Spleen (tissue), 11 donors: ENCODE measurements around the gene TENM3. TPM values are rescaled to one million over a fixed set of nuclear protein-coding genes. Genes with fewer than 3 reads are reported as not detected.

Experiments used
- DNase-seq: peaks from one replicate; pipeline ENCODE4 v3.0.0-alpha.2; 2020
- H3K27ac ChIP-seq, 8 donors: fragments of 200-600 bp; sonication (generic) in 7 of 8; 1 replicate in 4 of 8; 2 replicates in 4 of 8; pipeline versions ENCODE4 v1.5.0 to v1.8.0; 2016 to 2021; ENCODE audit warnings: inconsistent platforms in 4 of 8, mild to moderate bottlenecking in 4 of 8, moderate library complexity in 1 of 8
- H3K27me3 ChIP-seq, 7 donors: fragments of 200-600 bp; sonication (generic) in 6 of 7; replicated peaks in 1 of 7; 1 replicate in 4 of 7; 2 replicates in 3 of 7; pipeline versions ENCODE4 v1.5.0 to v1.8.0; 2016 to 2021; ENCODE audit warnings: inconsistent platforms in 3 of 7, mild to moderate bottlenecking in 1 of 7
- H3K36me3 ChIP-seq, 6 donors: fragments of 200-600 bp; sonication (generic) in 5 of 6; 1 replicate in 4 of 6; 2 replicates in 2 of 6; pipeline versions ENCODE4 v1.5.0 to v1.8.0; 2016 to 2021; ENCODE audit warnings: inconsistent platforms in 2 of 6
- H3K4me1 ChIP-seq, 6 donors: fragments of 200-600 bp; sonication (generic) in 5 of 6; 1 replicate in 3 of 6; 2 replicates in 3 of 6; pipeline versions ENCODE4 v1.5.0 to v1.8.0; 2016 to 2021; ENCODE audit warnings: inconsistent platforms in 3 of 6
- H3K4me3 ChIP-seq, 8 donors: fragments of 200-600 bp; sonication (generic) in 7 of 8; 1 replicate in 4 of 8; 2 replicates in 4 of 8; pipeline versions ENCODE4 v1.5.0 to v1.8.0; 2016 to 2021; ENCODE audit warnings: inconsistent platforms in 4 of 8, mild to moderate bottlenecking in 4 of 8, moderate library complexity in 2 of 8
- H3K9me3 ChIP-seq, 8 donors: fragments of 200-600 bp; sonication (generic) in 7 of 8; 1 replicate in 4 of 8; 2 replicates in 4 of 8; pipeline versions ENCODE4 v1.5.0 to v1.8.0; 2016 to 2021; ENCODE audit warnings: inconsistent platforms in 4 of 8
- CTCF ChIP-seq, 11 experiments: fragments of 200-600 bp in 7 of 11; fragments of 450-650 bp in 4 of 11; sonication (generic) in 4 of 11; IDR thresholded peaks in 8 of 11; conservative IDR thresholded peaks in 3 of 11; 1 replicate in 7 of 11; 2 replicates in 4 of 11; pipeline versions ENCODE4 v1.4.0 to v1.8.0; 2016 to 2021; ENCODE audit warnings: antibody characterized with exemption in 11 of 11, inconsistent platforms in 4 of 11, mild to moderate bottlenecking in 1 of 11
- POLR2A ChIP-seq, 3 donors: fragments of 450-650 bp; IDR thresholded peaks; one replicate each; pipeline ENCODE4 v1.5.1; 2017; ENCODE audit warnings: antibody characterized with exemption in 3 of 3, mild to moderate bottlenecking in 1 of 3
- POLR2AphosphoS5 ChIP-seq, 3 donors: sonication (generic); formaldehyde crosslinking; IDR thresholded peaks; one replicate each; pipeline ENCODE4 v1.5.1; 2017; ENCODE audit warnings: antibody characterized with exemption in 3 of 3
- WGBS, 5 donors: extraction: QIAGEN DNeasy Blood & Tissue Kit in 3 of 5; methylation state at CpG; one replicate each; pipeline versions ENCODE4 v1.1.5 to v1.1.7; 2013 to 2018; 5-methylcytosine and 5-hydroxymethylcytosine counted together
- intact Hi-C: fragments of 100-400 bp; cut with DNase I; formaldehyde crosslinking; loops from one replicate; pipeline ENCODE4 v1.15.0; 2023; ENCODE audit warnings: low total_unique reads
- polyA plus RNA-seq, 3 donors: library from polyadenylated mRNA; stranded (reverse); fragments of 200-250 nt; gene quantifications; one replicate each; pipeline ENCODE4 v1.2.1, GENCODE V29; 2013
- total RNA-seq, 7 donors: library from RNA; depleted of rRNA in 3 of 7; stranded (reverse); fragments of >200 nt in 3 of 7; fragmentation: NEBNext Ultra II Directional in 4 of 7; extraction: Animal tissue kit (Norgen Biotek cat#: 25700) in 4 of 7; gene quantifications; one replicate each; pipeline versions ENCODE4 v1.1.0 to v1.2.1, GENCODE V29; 2016 to 2021
- donor health status: healthy with polysubstance abuse.
- donor health status: DM: no; HTN: no; CAD: no; lungs with moderate emphysema.
- donor health status: DM: no; HTN: no; CAD: no.
- donor health status: Bipolar disorder and iron deficiency.
- donor health status: healthy.
- donor health status: DM: no; HTN: no; CAD: no.
- donor health status: DM: yes; HTN: yes; CAD: no.

The TENM3 gene
- total and polyA plus RNA-seq, 10 donors, result 0.37 to 45.6 (median 17.7) TPM

DNA sequence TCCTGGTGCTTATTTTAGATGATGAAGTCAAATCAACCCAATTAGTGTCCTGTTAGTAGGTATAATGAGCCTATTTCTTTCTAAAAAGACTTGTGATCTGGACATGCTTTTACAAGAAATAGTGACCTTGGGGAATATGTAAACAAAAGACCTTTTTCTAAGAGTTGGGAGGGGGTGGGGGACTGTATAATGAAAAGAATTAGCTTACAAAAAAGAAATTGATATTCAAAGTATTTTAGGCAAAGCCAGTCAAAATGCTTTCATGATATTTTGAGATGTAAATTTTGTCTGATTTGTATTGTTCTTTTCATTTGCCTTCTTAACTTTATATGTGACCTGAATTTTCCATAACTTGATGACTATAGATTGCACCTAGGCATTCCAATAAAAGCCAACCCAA lies 559.4 kb downstream of the TENM3 start:
- no peak overlapping the region for H3K4me3 ChIP-seq
- peaks cover 0 to 11% (median 0%) of the 10 kb centered on the region in 8 donors for H3K9me3 ChIP-seq
- TF ChIP-seq CTCF (IDR thresholded peaks at IDR 0.05 in 8 of 11, conservative IDR thresholded peaks at IDR 0.05 in 3 of 11), result no peak
- no peak for TF ChIP-seq POLR2A (IDR thresholded peaks at IDR 0.05)
- no peak for TF ChIP-seq POLR2AphosphoS5 (IDR thresholded peaks at IDR 0.05)
- H3K27ac ChIP-seq, result no peak overlapping the region
- no peak for DNase-seq
- H3K36me3 ChIP-seq, result peaks cover 0 to 7% (median 0%) of the 10 kb centered on the region in 6 donors
- peaks cover 0 to 26% (median 0%) of the 10 kb centered on the region in 7 donors for H3K27me3 ChIP-seq
- intact Hi-C loops, result loop anchor here (10.0 kb wide), 2 partner anchors 122 to 328 kb away; no protein-coding TSS in a partner anchor
- peaks cover 0 to 15% (median 13%) of the 10 kb centered on the region in 6 donors for H3K4me1 ChIP-seq

GRCh38 chr4:182803235-182803634 lies 560.0 kb downstream of the TENM3 start:
- intact Hi-C loops, result loop anchor here (10.0 kb wide), 2 partner anchors 122 to 328 kb away; no protein-coding TSS in a partner anchor
- TF ChIP-seq CTCF (IDR thresholded peaks at IDR 0.05 in 8 of 11, conservative IDR thresholded peaks at IDR 0.05 in 3 of 11), result no peak
- no peak for TF ChIP-seq POLR2AphosphoS5 (IDR thresholded peaks at IDR 0.05)
- Histone ChIP-seq H3K9me3 (peaks cover 0 to 11% (median 0%) of the 10 kb centered on the region in 8 donors), H3K27me3 (peaks cover 0 to 25% (median 0%) of the 10 kb centered on the region in 7 donors), H3K4me1 (peaks cover 0 to 15% (median 13%) of the 10 kb centered on the region in 6 donors), H3K4me3 (no peak overlapping the region), H3K36me3 (peaks cover 0 to 7% (median 0%) of the 10 kb centered on the region in 6 donors), H3K27ac (no peak overlapping the region)
- no peak for DNase-seq
- WGBS, 5 donors, result 68 to 86% (median 77%) methylated on average over 6 of the region's 6 CpGs

- TF ChIP-seq POLR2AphosphoS5 (IDR thresholded peaks at IDR 0.05) (no peak), POLR2A (IDR thresholded peaks at IDR 0.05) (no peak), CTCF (IDR thresholded peaks at IDR 0.05 in 8 of 11, conservative IDR thresholded peaks at IDR 0.05 in 3 of 11) (no peak)
- no peak overlapping the region for H3K4me3 ChIP-seq
- H3K27me3 ChIP-seq, result peaks cover 0 to 22% (median 0%) of the 10 kb centered on the region in 7 donors
- H3K36me3 ChIP-seq, result peaks cover 0 to 7% (median 0%) of the 10 kb centered on the region in 6 donors
- 85 to 96% (median 92%) methylated on average over 7 to 8 of the region's 8 CpGs for WGBS, 5 donors
- H3K9me3 ChIP-seq, result peaks cover 0 to 16% (median 0%) of the 10 kb centered on the region in 8 donors
- intact Hi-C loops, result loop anchor here (10.0 kb wide), 2 partner anchors 121 to 329 kb away; no protein-coding TSS in a partner anchor
- peaks cover 0 to 20% (median 14%) of the 10 kb centered on the region in 6 donors for H3K4me1 ChIP-seq
- no peak overlapping the region for H3K27ac ChIP-seq
- no peak for DNase-seq
These were observed 560.9 kb downstream of the TENM3 start for GRCh38 chr4:182804131-182804530.

DNA sequence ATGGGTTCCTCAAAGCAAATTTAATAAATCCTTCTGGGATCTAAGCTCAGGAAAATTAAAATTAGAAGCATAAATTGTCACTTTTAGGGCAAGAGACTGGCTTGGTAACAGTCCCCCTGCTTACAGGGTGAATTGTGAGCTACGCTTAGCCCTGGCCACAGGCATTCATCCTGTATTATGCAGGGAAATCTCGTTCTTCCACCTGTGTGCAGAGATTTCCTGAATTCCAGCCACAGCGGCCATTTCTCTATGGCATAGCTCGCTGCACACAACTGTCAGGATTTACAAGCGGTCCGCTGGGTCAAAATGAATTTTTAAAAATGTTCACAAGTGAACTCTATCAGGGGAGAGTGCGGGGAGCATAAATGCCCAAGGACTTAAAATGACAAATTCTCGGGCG lies 562.1 kb downstream of the TENM3 start:
- H3K27ac ChIP-seq, result no peak overlapping the region
- peaks cover 0 to 22% (median 0%) of the 10 kb centered on the region in 7 donors for H3K27me3 ChIP-seq
- H3K9me3 ChIP-seq, result peaks cover 0 to 20% (median 0%) of the 10 kb centered on the region in 8 donors
- peaks cover 0 to 25% (median 14%) of the 10 kb centered on the region in 6 donors for H3K4me1 ChIP-seq
- DNase-seq, result no peak
- no peaks in the 10 kb centered on the region for H3K36me3 ChIP-seq
- 77 to 88% (median 80%) methylated on average over 9 of the region's 9 CpGs for WGBS, 5 donors
- no peak for TF ChIP-seq POLR2A (IDR thresholded peaks at IDR 0.05)
- TF ChIP-seq CTCF (IDR thresholded peaks at IDR 0.05 in 8 of 11, conservative IDR thresholded peaks at IDR 0.05 in 3 of 11), result no peak
- TF ChIP-seq POLR2AphosphoS5 (IDR thresholded peaks at IDR 0.05), result no peak
- intact Hi-C loops, result loop anchor here (10.0 kb wide), 2 partner anchors 119 to 331 kb away; no protein-coding TSS in a partner anchor
- H3K4me3 ChIP-seq, result no peak overlapping the region
